ENCODE measurements around the gene OSBPL7. TPM values are rescaled to one million over a fixed set of nuclear protein-coding genes. Genes with fewer than 3 reads are reported as not detected.

Gene OSBPL7
- total RNA-seq, 1 experiment from 2014 or later: 9.1 TPM

DNA sequence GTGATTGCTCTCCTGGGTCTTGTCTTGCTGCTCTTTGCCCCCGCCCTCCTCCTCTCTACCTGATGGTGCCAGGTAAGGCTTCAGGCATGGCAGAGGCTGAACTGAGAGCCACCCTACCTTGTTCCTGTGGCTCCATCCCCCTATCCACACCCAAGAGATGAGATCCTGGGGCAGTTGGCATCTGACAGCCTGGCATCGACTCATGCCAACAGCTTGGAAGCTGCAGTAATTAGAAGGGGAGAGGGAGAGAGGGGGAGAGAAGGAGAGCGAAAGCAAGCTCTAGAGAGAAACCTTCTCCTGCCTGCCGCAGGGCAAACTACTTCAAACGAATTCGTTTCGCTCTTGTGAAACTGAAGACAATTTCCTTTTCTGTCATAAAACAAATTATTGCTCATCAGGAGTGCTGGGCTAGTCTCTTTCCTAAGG is 43.2 kb upstream of the OSBPL7 start:
- Histone ChIP-seq H3K27ac (ENCODE audit: low read depth, low read length, poor library complexity, severe bottlenecking) (no peak overlapping the region), H3K36me3 (ENCODE audit: insufficient read depth, low read length, poor library complexity, severe bottlenecking) (no peaks in the 10 kb centered on the region), H3K4me3 (ENCODE audit: low read depth, low read length, poor library complexity, severe bottlenecking) (no peak overlapping the region), H3K27me3 (replicated peaks; ENCODE audit: insufficient read depth, low read depth, low read length, poor library complexity) (no peaks in the 10 kb centered on the region), H3K4me1 (ENCODE audit: insufficient read depth, low read length, poor library complexity, severe bottlenecking) (peaks cover 10% of the 10 kb centered on the region), H3K9me3 (ENCODE audit: low read depth, low read length, poor library complexity, severe bottlenecking) (no peaks in the 10 kb centered on the region)
- peak; percentile 61 for DNase-seq (ENCODE audit: low spot score)
- ChIA-PET POLR2A (ENCODE audit: low non-redundant PET) (no interaction called here), CTCF (no interaction called here)
- intact Hi-C loops (cut with micrococcal nuclease; ENCODE audit: unreplicated experiment): no loop called here
- no TSS peak for BruUV-seq (replicated peaks)
- TF ChIP-seq CTCF (conservative IDR thresholded peaks at IDR 0.05; ENCODE audit: low read depth, low read length): no peak
- no peak for TF ChIP-seq EZH2 (IDR thresholded peaks at IDR 0.05; ENCODE audit: borderline replicate concordance, low read depth, low read length, poor library complexity, severe bottlenecking)

- H3K4me1 ChIP-seq (ENCODE audit: insufficient read depth, low read length, poor library complexity, severe bottlenecking): peaks cover 10% of the 10 kb centered on the region
- no peak overlapping the region for H3K4me3 ChIP-seq (ENCODE audit: low read depth, low read length, poor library complexity, severe bottlenecking)
- H3K36me3 ChIP-seq (ENCODE audit: insufficient read depth, low read length, poor library complexity, severe bottlenecking): no peaks in the 10 kb centered on the region
- no peaks in the 10 kb centered on the region for H3K27me3 ChIP-seq (replicated peaks; ENCODE audit: insufficient read depth, low read depth, low read length, poor library complexity)
- H3K27ac ChIP-seq (ENCODE audit: low read depth, low read length, poor library complexity, severe bottlenecking): no peak overlapping the region
- CTCF ChIA-PET: no interaction called here
- intact Hi-C loops (cut with micrococcal nuclease; ENCODE audit: unreplicated experiment): no loop called here
- no TSS peak for BruUV-seq (replicated peaks)
- TF ChIP-seq CTCF (conservative IDR thresholded peaks at IDR 0.05; ENCODE audit: low read depth, low read length): no peak
- no peak for TF ChIP-seq EZH2 (IDR thresholded peaks at IDR 0.05; ENCODE audit: borderline replicate concordance, low read depth, low read length, poor library complexity, severe bottlenecking)
- H3K9me3 ChIP-seq (ENCODE audit: low read depth, low read length, poor library complexity, severe bottlenecking): no peaks in the 10 kb centered on the region
- POLR2A ChIA-PET (ENCODE audit: low non-redundant PET): no interaction called here
- DNase-seq (ENCODE audit: low spot score): no peak
Observed at GRCh38 chr17:47862621-47863440, 41.2 kb upstream of the OSBPL7 start.

DNA sequence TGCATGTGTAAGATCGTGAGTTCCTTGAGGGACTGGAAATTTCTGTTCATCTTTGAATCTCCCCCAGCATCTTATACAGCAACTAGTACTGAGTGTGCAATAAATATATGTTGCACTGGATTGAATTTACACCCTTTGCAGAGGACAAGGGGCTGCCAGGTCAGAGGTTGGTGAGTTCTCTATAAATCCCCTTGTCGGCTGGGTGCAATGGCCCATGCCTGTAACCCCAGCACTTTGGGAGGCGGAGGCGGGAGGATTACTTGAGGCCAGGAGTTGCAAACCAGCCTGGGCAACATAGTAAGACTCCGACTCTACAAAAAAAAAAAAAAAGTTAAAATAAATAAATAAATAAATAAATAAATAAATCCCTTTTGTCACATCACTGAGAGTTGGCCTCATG is 38.8 kb upstream of the OSBPL7 start:
- CTCF ChIA-PET: no interaction called here
- H3K27ac ChIP-seq (ENCODE audit: low read depth, low read length, poor library complexity, severe bottlenecking): no peak overlapping the region
- DNase-seq (ENCODE audit: low spot score): no peak
- POLR2A ChIA-PET (ENCODE audit: low non-redundant PET): no interaction called here
- no TSS peak for BruUV-seq (replicated peaks)
- peaks cover 2% of the 10 kb centered on the region for H3K27me3 ChIP-seq (replicated peaks; ENCODE audit: insufficient read depth, low read depth, low read length, poor library complexity)
- intact Hi-C loops (cut with micrococcal nuclease; ENCODE audit: unreplicated experiment): no loop called here
- no peak overlapping the region for H3K4me3 ChIP-seq (ENCODE audit: low read depth, low read length, poor library complexity, severe bottlenecking)
- H3K9me3 ChIP-seq (ENCODE audit: low read depth, low read length, poor library complexity, severe bottlenecking): no peaks in the 10 kb centered on the region
- peaks cover 9% of the 10 kb centered on the region for H3K4me1 ChIP-seq (ENCODE audit: insufficient read depth, low read length, poor library complexity, severe bottlenecking)
- H3K36me3 ChIP-seq (ENCODE audit: insufficient read depth, low read length, poor library complexity, severe bottlenecking): no peaks in the 10 kb centered on the region
- TF ChIP-seq CTCF (conservative IDR thresholded peaks at IDR 0.05; ENCODE audit: low read depth, low read length) (no peak), EZH2 (IDR thresholded peaks at IDR 0.05; ENCODE audit: borderline replicate concordance, low read depth, low read length, poor library complexity, severe bottlenecking) (no peak)

All from A673 (cell line).